Endothelial cell of umbilical vein (primary cell): Measurements from ENCODE around the gene FYN. TPM values are rescaled to one million over a fixed set of nuclear protein-coding genes. Genes with fewer than 3 reads are reported as not detected.

Experiments
- BruUV-seq: library from RNA; stranded (reverse); fragments of 400-500 nt; replicated peaks from 2 replicates; lab custom pipeline; 2021; lab: Mats Ljungman, UMichigan
- CTCF ChIA-PET: fragments of 300-600, 350-600 bp; sonication (Branson Sonifier 250); formaldehyde crosslinking; loops from one replicate; lab custom pipeline; 2021; ENCODE audit warnings: antibody characterized with exemption, inconsistent platforms; lab: Charles Lee
- POLR2A ChIA-PET: fragments of 300-600, 350-600 bp; sonication (Branson Sonifier 250); formaldehyde crosslinking; loops from one replicate; lab custom pipeline; 2021; ENCODE audit warnings: antibody characterized with exemption, inconsistent platforms; lab: Charles Lee
- DNase-seq: peaks from one replicate; pipeline ENCODE4 v3.0.0-alpha.2; 2011; ENCODE audit warnings: low read depth, low spot score
- FAIRE-seq: peaks from 2 replicates; lab custom pipeline; 2011; peaks lifted over from hg19 to GRCh38; lab: Jason Lieb, UNC
- H2AFZ ChIP-seq: 2 replicates; pipeline ENCODE4 v1.6.0; 2012; ENCODE audit warnings: low read depth, low read length, control low read depth, inconsistent platforms
- H3K27ac ChIP-seq: 2 replicates; pipeline ENCODE4 v1.5.1; 2011; ENCODE audit warnings: low read depth, mild to moderate bottlenecking, control low read depth, low read length, moderate library complexity; ENCODE audit not compliant: insufficient read depth
- H3K27me3 ChIP-seq, 2 experiments: 2 replicates each; pipeline versions ENCODE4 v1.6.0 to v1.6.1; 2011; ENCODE audit warnings: low read length in 2 of 2, mixed read lengths in 1 of 2; ENCODE audit not compliant: control insufficient read depth in 2 of 2, insufficient read depth in 2 of 2
- H3K36me3 ChIP-seq, 2 experiments: 2 replicates in 1 of 2; 3 replicates in 1 of 2; pipeline ENCODE4 v1.5.1; 2011; ENCODE audit warnings: low read length in 2 of 2, mild to moderate bottlenecking in 1 of 2, moderate library complexity in 1 of 2; ENCODE audit not compliant: control insufficient read depth in 2 of 2, insufficient read depth in 2 of 2; ENCODE audit errors: extremely low read depth in 1 of 2
- H3K4me1 ChIP-seq: 3 replicates; pipeline ENCODE4 v1.5.1; 2011; ENCODE audit warnings: mild to moderate bottlenecking, low read length; ENCODE audit not compliant: control insufficient read depth, insufficient read depth; ENCODE audit errors: extremely low read depth
- H3K4me2 ChIP-seq: 2 replicates; pipeline ENCODE4 v1.6.1; 2011; ENCODE audit warnings: low read length, control low read depth, mixed read lengths; ENCODE audit not compliant: insufficient read depth
- H3K4me3 ChIP-seq, 3 experiments: fragments of 200-600 bp in 1 of 3; sonication (generic), shearing (Covaris generic) in 1 of 3; replicated peaks in 1 of 3; 2 replicates each; pipeline ENCODE4 v1.5.1; 2011 to 2016; ENCODE audit warnings: control low read depth in 3 of 3, low read length in 3 of 3, mild to moderate bottlenecking in 2 of 3, inconsistent platforms in 1 of 3, low read depth in 1 of 3, moderate library complexity in 1 of 3; ENCODE audit not compliant: insufficient read depth in 1 of 3
- H3K79me2 ChIP-seq: 2 replicates; pipeline ENCODE4 v1.6.0; 2012; ENCODE audit warnings: low read length, inconsistent platforms; ENCODE audit not compliant: control insufficient read depth, insufficient read depth
- H3K9ac ChIP-seq: replicated peaks from 2 replicates; pipeline ENCODE3; 2011; ENCODE audit warnings: low read length, control low read depth; ENCODE audit not compliant: insufficient read depth; ENCODE audit errors: extremely low read depth
- H3K9me1 ChIP-seq: replicated peaks from 3 replicates; pipeline ENCODE4 v1.6.0; 2011; ENCODE audit warnings: mild to moderate bottlenecking, low read length; ENCODE audit not compliant: control insufficient read depth, insufficient read depth; ENCODE audit errors: extremely low read depth
- H3K9me3 ChIP-seq: replicated peaks from 2 replicates; pipeline ENCODE4 v1.5.1; 2012; ENCODE audit warnings: low read length, inconsistent platforms; ENCODE audit not compliant: control insufficient read depth, insufficient read depth
- H4K20me1 ChIP-seq: replicated peaks from 2 replicates; pipeline ENCODE3; 2011; ENCODE audit warnings: mild to moderate bottlenecking, low read length; ENCODE audit not compliant: control insufficient read depth, insufficient read depth; ENCODE audit errors: extremely low read depth
- EZH2 ChIP-seq: IDR thresholded peaks from 2 replicates; pipeline ENCODE4 v1.6.1; 2012; ENCODE audit warnings: borderline replicate concordance, low read depth, mild to moderate bottlenecking, moderate library complexity, low read length, inconsistent platforms; ENCODE audit not compliant: severe bottlenecking
- FOS ChIP-seq: IDR thresholded peaks from 2 replicates; pipeline ENCODE4 v1.6.1; 2011; ENCODE audit warnings: mild to moderate bottlenecking, low read length, moderate library complexity, borderline replicate concordance; ENCODE audit not compliant: insufficient read depth
- GATA2 ChIP-seq: IDR thresholded peaks from 2 replicates; pipeline ENCODE4 v1.7.0; 2011; ENCODE audit warnings: low read depth, mild to moderate bottlenecking, moderate library complexity, mixed read lengths, low read length; ENCODE audit not compliant: insufficient read length, insufficient read depth
- JUN ChIP-seq: IDR thresholded peaks from 2 replicates; pipeline ENCODE4 v1.6.1; 2011; ENCODE audit warnings: borderline replicate concordance, low read depth; ENCODE audit not compliant: insufficient read length, insufficient read depth
- MYC ChIP-seq: IDR thresholded peaks from one replicate; pipeline ENCODE4 v1.6.1; 2011; ENCODE audit warnings: mild to moderate bottlenecking, low read depth, low read length
- POLR2A ChIP-seq: IDR thresholded peaks from 2 replicates; pipeline ENCODE4 v1.6.1; 2012; ENCODE audit warnings: low read depth, mild to moderate bottlenecking, control low read depth, low read length
- POLR2AphosphoS5 ChIP-seq: IDR thresholded peaks from 2 replicates; pipeline ENCODE4 v1.6.1; 2012; ENCODE audit warnings: low read depth, mild to moderate bottlenecking, control low read depth, low read length, moderate library complexity; ENCODE audit not compliant: insufficient read depth
- dilution Hi-C: fragments of 300-500 bp; cut with MboI; formaldehyde crosslinking; loops from one replicate; pipeline ENCODE4 v1.15.0; 2019; ENCODE audit warnings: low sequenced_read_pairs; ENCODE audit not compliant: extremely low pct_ligation_motif_present
- intact Hi-C: fragments of 100-400 bp; cut with micrococcal nuclease; formaldehyde crosslinking; loops from one replicate; pipeline ENCODE4 v1.10.0; 2022
- polyA plus RNA-seq, 4 experiments: library from polyadenylated mRNA; depleted of rRNA in 3 of 4; stranded (reverse) in 3 of 4; unstranded in 1 of 4; fragments of >200 nt; gene quantifications; 2 replicates each; pipeline versions ENCODE4 v1.2.1 to v1.2.3, GENCODE V29; 2011 to 2012; ENCODE audit warnings: missing spikeins in 1 of 4
- total RNA-seq: library from RNA; stranded (reverse); gene quantifications from 2 replicates; pipeline ENCODE4 v1.2.3, GENCODE V29; 2021
- TF ChIP-seq, protein P1 (sequence below): IDR thresholded peaks from 2 replicates; pipeline ENCODE4 v1.6.1; 2011; ENCODE audit not compliant: insufficient read depth, insufficient read length
- TF ChIP-seq, protein P2 (sequence below), 2 donors: IDR thresholded peaks; 1 replicate in 1 of 2; 2 replicates in 1 of 2; pipeline ENCODE4 v1.5.1; 2011; ENCODE audit warnings: low read length in 2 of 2, mild to moderate bottlenecking in 2 of 2, moderate library complexity in 2 of 2, control low read depth in 1 of 2, inconsistent platforms in 1 of 2, low read depth in 1 of 2; ENCODE audit not compliant: insufficient read depth in 1 of 2; ENCODE audit errors: extremely low read depth in 1 of 2

FYN gene
- total and polyA plus RNA-seq, 2 donors (not counting 3 experiments of a cell fraction or from before 2014, with no cell fraction given), result 69.0 to 143 TPM

DNA sequence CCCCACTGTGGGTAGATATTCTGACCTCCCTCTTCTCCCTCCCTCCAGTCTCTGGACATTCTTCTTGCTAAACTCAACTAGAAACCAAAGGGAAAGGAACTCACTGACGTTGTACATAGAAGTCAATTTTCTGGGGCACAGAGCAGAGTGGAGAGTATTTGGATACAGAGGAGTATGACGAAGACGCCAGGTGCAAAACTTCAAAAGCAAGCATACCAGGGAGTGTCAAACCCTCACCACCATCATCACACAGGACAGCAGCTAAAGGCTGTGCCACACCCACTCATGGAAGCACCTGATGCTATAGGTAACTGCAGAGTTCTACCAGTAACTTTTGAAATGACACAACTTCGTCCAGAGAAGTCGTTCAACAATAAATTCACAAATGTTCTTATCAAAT lies 64.8 kb downstream of the FYN start:
- CTCF ChIA-PET, result interaction anchor here (1.9 kb wide), 1 partner anchor 15 kb away, joined by 6 read pairs; no protein-coding TSS in a partner anchor
- BruUV-seq, result no TSS peak
- H3K36me3 ChIP-seq, result no peaks in the 10 kb centered on the region
- H3K9ac ChIP-seq, result no peak overlapping the region
- H3K9me1 ChIP-seq, result no peaks in the 10 kb centered on the region
- H3K27ac ChIP-seq, result no peak overlapping the region
- intact Hi-C loops (no loop called here), dilution Hi-C loops (no loop called here)
- H3K79me2 ChIP-seq, result no peaks in the 10 kb centered on the region
- H4K20me1 ChIP-seq, result peaks cover 6% of the 10 kb centered on the region
- no peak overlapping the region for H2AFZ ChIP-seq
- POLR2A ChIA-PET, result no interaction called here
- TF ChIP-seq MYC (no peak), POLR2A (no peak), EZH2 (no peak), FOS (no peak), GATA2 (no peak), JUN (no peak), POLR2AphosphoS5 (no peak)
- TF ChIP-seq, protein P1, sequence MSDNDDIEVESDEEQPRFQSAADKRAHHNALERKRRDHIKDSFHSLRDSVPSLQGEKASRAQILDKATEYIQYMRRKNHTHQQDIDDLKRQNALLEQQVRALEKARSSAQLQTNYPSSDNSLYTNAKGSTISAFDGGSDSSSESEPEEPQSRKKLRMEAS, result no peak
- TF ChIP-seq, protein P2, sequence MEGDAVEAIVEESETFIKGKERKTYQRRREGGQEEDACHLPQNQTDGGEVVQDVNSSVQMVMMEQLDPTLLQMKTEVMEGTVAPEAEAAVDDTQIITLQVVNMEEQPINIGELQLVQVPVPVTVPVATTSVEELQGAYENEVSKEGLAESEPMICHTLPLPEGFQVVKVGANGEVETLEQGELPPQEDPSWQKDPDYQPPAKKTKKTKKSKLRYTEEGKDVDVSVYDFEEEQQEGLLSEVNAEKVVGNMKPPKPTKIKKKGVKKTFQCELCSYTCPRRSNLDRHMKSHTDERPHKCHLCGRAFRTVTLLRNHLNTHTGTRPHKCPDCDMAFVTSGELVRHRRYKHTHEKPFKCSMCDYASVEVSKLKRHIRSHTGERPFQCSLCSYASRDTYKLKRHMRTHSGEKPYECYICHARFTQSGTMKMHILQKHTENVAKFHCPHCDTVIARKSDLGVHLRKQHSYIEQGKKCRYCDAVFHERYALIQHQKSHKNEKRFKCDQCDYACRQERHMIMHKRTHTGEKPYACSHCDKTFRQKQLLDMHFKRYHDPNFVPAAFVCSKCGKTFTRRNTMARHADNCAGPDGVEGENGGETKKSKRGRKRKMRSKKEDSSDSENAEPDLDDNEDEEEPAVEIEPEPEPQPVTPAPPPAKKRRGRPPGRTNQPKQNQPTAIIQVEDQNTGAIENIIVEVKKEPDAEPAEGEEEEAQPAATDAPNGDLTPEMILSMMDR (IDR thresholded peaks at IDR 0.05; ENCODE audit: extremely low read depth in 1 of 2, insufficient read depth in 1 of 2, low read depth in 1 of 2, low read length in 2 of 2), result no peak
- H3K4me2 ChIP-seq, result no peak overlapping the region
- no peaks in the 10 kb centered on the region for H3K9me3 ChIP-seq
- DNase-seq, result no peak
- H3K27me3 ChIP-seq, result no peaks in the 10 kb centered on the region
- H3K4me3 ChIP-seq, result no peak overlapping the region
- FAIRE-seq, result no peak
- H3K4me1 ChIP-seq, result peaks cover 38% of the 10 kb centered on the region
